Raji (cell line): ENCODE results near the gene TACR2.

Experiments used
- POLR2A ChIP-seq: IDR thresholded peaks from 2 replicates; pipeline ENCODE4 v1.6.1; 2011; ENCODE audit warnings: low read depth, low read length, control low read depth; ENCODE audit not compliant: insufficient read depth

Gene TACR2

GRCh38 chr10:69404786-69405185, 11.9 kb downstream of the TACR2 start:
- TF ChIP-seq POLR2A = no peak

DNA sequence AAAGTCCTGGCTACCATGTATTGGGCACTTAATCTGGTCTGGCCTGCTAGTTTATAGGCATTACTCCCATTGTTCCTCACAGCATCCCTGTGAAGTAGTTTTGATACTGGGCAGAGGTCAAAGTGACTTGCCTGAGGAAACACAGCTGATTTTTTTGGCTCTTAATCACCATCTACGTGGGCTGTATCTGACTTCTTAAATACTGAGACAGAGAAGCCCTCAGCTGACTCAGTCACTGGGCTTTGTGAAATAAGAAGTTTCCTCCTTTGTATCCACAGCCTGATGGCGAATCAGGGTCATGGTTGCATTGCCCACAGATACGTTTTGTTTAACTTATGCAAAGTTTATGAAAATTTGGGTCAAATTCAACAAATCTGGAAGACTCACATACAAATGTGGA, 13.2 kb downstream of the TACR2 start:
- TF ChIP-seq POLR2A = no peak

GRCh38 chr10:69403066-69403465, 13.7 kb downstream of the TACR2 start:
- no peak for TF ChIP-seq POLR2A

DNA sequence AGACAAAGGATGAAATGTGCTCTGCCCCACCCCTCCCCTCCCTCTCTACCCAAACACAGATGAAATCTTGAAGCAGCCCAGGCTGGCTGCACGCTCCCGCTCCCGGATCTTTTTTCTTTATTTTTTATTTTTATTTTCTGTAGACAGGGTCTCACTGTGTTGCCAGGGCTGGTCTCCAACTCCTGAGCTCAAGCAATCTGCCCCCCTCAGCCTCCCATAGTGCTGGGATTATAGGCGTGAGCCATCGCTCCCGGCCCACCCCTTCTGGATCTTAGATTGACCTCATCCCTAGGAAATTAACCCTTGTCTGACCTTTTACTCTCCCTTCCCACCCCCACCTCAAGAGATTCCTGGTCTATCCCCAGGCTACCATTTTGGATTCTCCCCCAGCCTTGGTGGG, 14.3 kb downstream of the TACR2 start:
- no peak for TF ChIP-seq POLR2A

DNA sequence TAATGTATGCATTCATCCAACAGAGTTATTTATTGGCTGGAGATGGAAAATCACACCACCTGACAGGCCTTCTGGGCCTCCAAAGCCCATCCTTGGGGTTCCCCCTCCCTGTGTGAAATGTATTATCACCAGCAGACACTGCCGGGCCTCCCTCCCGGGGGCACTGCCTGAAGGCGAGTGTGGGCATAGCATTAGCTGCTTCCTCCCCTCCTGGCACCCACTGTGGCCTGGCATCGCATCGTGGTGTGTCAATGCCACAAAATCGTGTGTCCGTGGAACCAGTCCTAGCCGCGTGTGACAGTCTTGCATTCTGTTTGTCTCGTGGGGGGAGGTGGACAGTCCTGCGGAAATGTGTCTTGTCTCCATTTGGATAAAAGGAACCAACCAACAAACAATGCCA, 15.3 kb downstream of the TACR2 start:
- TF ChIP-seq POLR2A = no peak

DNA sequence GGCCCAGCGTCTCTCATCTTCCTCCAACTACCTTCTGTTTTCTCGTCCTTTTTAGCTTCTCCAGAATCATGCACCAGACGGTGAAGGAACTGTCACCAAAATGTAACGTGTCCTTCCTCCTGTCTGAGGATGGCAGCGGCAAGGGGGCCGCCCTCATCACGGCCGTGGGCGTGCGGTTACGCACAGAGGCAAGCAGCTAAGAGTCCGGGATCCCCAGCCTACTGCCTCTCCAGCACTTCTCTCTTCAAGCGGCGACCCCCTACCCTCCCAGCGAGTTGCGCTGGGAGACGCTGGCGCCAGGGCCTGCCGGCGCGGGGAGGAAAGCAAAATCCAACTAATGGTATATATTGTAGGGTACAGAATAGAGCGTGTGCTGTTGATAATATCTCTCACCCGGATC, 15.8 kb downstream of the TACR2 start:
- no peak for TF ChIP-seq POLR2A

- no peak for TF ChIP-seq POLR2A
Observed at GRCh38 chr10:69398466-69398865, 18.3 kb downstream of the TACR2 start.

- no peak for TF ChIP-seq POLR2A
Observed at GRCh38 chr10:69397972-69398371, 18.7 kb downstream of the TACR2 start.

DNA sequence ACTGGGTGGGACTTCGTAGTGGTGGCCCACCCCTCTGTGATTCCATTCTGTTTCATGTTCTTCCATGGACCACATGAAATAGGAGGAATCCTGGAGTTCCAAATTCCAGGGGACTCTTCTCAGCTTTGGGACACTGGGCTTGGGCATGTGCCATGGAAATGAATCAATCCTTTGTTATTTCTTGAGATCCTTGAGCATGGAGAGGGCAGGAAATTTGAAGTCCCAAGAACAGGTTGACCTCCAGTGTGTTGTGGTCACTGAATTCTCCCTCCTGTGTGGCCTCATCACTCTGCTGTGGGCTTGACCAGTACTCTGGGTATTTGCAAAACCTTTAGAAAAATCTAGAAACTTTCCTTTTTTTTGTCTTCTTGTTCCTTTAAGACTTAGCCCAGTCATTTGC, 22.7 kb downstream of the TACR2 start:
- no peak for TF ChIP-seq POLR2A

GRCh38 chr10:69392481-69393000, 24.2 kb downstream of the TACR2 start:
- no peak for TF ChIP-seq POLR2A

GRCh38 chr10:69391158-69391557, 25.6 kb downstream of the TACR2 start:
- no peak for TF ChIP-seq POLR2A

DNA sequence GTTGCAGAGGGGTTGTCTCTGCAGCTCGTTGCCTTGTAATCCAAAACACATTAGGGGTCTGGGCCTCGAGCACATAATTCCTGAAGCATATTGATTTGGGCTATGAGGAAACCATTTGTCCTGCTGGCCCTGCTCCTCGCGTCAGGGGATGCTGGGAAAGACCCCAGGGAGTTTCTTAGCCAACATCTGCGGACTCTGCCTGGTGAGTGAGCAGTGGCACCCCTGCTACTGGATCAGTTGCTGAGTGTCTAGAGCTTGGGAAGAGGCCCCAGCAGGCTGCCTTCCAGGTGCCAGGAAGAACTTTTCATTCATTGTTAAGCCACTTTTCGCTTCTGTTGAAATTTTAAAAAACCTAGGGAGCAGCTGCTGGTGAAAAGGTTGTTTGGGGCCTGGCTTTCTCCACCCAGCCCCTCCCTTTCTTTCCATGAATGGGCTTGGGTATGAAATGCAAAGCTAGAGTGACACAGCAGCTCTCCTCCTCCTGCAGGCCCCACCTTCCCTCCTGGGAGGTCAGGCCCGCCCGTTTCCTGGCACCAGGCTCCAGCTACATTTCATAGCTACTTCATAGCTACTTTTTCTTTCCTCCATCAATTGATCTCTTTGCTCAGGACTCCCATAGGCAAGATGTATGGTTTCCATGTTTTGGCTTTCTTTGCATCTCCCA, 26.8 kb downstream of the TACR2 start:
- TF ChIP-seq POLR2A = no peak

GRCh38 chr10:69388488-69388887, 28.2 kb downstream of the TACR2 start:
- no peak for TF ChIP-seq POLR2A

DNA sequence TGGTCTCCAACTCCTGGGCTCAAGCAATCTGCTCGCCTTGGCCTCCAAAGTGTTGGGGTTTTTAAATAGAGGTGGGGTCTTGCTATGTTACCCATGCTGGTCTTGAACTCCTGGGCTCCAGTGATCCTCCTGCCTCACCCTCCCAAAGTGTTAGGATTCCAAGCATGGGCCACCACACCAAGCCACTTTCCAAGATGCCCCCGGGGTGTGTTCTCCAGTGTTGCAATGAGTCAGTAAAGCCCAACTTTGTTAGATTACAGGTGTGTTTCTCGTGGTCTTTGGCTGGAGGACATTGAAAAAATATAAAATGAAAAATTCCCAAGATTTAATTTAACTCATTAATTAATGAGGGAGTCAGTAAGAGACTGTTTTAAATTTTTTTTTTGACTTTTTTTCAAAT, 29.2 kb downstream of the TACR2 start:
- TF ChIP-seq POLR2A = no peak

DNA sequence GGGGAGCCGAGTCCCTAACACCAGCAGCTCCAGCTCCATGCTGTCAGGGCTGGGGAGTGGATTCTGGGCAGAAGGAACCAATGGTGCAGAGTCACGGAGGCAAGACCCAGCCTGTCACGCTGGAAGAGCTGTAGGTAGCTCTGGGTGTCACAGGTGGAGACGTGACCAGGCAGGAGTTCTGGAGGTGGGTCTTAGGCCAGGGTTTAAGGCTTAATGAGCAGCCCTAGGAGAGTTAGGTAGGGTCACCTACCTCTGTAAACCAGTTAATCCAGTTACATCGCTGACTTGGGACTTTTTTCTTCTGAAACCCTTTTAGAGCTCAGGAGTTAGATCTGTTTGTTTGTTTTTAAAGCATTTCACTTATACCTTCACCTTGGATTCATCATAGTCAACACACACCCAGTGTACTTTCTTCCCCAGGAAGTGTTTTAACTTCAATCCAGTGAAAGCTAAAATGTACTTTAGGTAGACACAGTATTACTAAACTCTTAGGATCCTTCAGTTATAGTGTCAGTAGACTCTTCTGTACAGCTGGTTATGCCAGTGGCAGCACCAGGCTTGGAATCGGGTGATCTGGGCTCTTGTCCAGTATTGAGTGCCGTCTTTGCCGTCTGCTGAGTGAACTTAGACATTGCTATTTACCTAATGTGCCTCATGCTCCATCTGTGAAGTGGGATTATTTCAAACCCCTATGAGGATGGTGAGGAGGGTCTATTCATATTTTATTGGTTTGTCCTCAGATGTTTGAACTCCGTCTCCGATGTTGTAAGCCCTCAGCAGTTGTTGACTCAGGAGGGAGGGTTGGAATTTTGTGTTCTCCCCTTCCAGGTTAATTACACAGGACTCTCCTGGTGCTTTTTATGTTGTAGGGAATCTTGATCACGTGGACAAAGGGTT, 31.0 kb downstream of the TACR2 start:
- TF ChIP-seq POLR2A = no peak

DNA sequence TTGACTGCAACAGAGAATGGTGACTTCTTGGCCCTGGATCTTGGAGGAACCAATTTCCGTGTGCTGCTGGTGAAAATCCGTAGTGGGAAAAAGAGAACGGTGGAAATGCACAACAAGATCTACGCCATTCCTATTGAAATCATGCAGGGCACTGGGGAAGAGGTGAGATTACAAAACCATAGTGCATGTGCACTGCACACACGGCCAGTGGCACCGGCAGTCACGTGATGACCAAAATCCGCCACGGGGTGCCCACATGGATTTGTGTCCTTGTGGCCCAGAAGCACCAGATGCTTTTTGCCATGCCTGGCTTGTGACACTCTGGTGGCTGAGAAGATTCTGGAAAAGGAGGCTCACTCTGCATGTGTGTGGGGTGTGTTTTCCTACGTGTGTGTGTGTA, 32.4 kb downstream of the TACR2 start:
- TF ChIP-seq POLR2A = no peak
